Hepatocyte (in vitro differentiated cells): ENCODE data around the gene PHF11.

Source experiments
- CTCF ChIP-seq: fragments of 200-600 bp; sonication (generic); IDR thresholded peaks from 2 replicates; pipeline ENCODE4 v1.5.1; 2016; ENCODE audit warnings: antibody characterized with exemption, mild to moderate bottlenecking; ENCODE audit not compliant: poor library complexity
- EZH2 ChIP-seq: fragments of 200-600 bp; sonication (generic); IDR thresholded peaks from 2 replicates; pipeline ENCODE4 v1.6.1; 2016; ENCODE audit warnings: antibody characterized with exemption, mild to moderate bottlenecking, borderline replicate concordance
- EZH2phosphoT487 ChIP-seq: fragments of 200-600 bp; sonication (generic); IDR thresholded peaks from one replicate; pipeline ENCODE4 v1.6.1; 2018; ENCODE audit warnings: antibody characterized with exemption, mild to moderate bottlenecking, low read depth, moderate library complexity; ENCODE audit not compliant: unreplicated experiment, severe bottlenecking

GRCh38 chr13:49503951-49504350, 8.2 kb downstream of the PHF11 start:
- TF ChIP-seq CTCF: no peak
- no peak for TF ChIP-seq EZH2
- TF ChIP-seq EZH2phosphoT487: no peak
